ENCODE data around the gene GALNTL6.

Gene GALNTL6

DNA sequence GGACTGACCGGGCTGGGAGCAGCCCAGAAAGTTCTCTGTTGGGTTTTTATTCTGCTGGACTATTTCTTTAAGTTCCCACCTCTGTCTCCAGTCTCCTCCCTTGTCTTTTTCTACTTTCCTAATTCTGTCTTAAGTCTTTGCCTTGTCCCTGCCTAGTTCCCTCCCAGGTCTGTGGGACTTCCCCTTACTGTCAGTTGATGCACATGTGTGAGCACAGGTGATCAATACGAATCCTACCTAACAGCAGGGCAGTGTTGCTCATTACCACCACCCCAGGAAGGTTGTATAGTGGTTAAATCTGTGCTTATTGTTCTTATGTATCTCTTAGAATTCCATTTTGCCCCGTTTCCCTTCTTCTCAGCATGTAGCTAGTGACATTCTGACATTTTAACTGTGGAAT is 62.1 kb downstream of the GALNTL6 start:
- DNase-seq (ENCODE audit: low read depth) = no peak
- H3K4me3 ChIP-seq (ENCODE audit: low read depth, low read length) = no peak overlapping the region

DNA sequence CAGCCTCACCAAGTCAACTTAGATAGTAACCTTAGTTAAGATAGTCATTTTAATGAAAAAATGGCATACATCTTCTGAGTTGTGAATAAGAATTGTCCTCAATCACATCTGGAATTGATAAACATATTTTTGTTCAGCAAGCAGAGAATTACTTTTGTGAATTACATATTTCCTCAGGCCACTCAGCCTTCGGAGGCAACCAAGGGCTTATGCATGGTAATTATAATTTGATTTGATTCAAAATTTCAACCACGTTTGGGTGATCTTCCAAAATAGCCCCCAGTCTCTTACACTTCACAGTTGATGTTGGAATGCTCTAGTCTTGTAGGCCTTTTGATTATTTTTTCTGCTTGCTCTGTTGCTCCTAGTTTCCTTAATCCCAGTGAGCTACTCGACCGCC is 63.4 kb downstream of the GALNTL6 start:
- DNase-seq (ENCODE audit: low read depth) = no peak
- no peak overlapping the region for H3K4me3 ChIP-seq (ENCODE audit: low read depth, low read length)

- H3K4me3 ChIP-seq (ENCODE audit: low read depth, low read length) = no peak overlapping the region
- peak; percentile 36 for DNase-seq (ENCODE audit: low read depth)
Measured at GRCh38 chr4:171880136-171880535, 66.9 kb downstream of the GALNTL6 start.

DNA sequence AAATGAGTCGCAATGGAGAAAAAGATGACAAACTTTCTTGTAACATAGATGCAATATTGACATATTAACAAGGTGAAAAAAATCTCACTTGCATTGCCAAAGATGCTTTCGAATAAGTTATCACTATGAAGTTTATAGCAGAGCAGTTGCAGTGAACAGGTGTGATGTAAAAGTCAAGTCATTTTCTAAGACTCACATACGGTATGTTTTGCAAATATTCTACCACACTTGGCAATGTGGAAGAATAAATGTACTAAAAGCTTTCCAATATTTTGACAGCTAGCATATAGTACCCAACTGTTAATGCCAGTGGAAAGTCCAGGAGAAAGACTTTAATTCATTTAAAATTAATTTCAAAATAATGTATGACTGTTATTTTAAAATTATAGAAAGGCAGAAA is 76.5 kb downstream of the GALNTL6 start:
- no peak overlapping the region for H3K4me3 ChIP-seq (ENCODE audit: low read depth, low read length)
- no peak for DNase-seq (ENCODE audit: low read depth)

DNA sequence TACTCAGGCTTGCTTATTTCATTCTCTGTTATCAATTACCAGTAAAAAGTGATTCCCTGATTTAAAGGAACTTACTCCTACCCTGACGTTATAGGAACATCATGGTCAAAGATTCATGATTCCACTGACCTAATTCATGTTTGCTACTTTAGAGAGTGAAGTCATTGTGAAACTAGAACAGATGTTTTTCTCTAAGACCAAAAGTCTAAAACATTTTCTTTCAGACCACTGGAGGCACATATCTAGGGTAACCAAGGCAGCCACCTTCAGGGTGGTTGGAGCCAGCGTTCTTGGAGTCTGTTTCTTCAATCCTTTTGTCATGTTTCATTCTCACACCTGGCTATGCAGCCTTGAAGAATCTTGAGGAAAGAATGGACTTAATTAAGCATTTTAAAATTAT is 77.8 kb downstream of the GALNTL6 start:
- H3K4me3 ChIP-seq (ENCODE audit: low read depth, low read length) = no peak overlapping the region
- no peak for DNase-seq (ENCODE audit: low read depth)

DNA sequence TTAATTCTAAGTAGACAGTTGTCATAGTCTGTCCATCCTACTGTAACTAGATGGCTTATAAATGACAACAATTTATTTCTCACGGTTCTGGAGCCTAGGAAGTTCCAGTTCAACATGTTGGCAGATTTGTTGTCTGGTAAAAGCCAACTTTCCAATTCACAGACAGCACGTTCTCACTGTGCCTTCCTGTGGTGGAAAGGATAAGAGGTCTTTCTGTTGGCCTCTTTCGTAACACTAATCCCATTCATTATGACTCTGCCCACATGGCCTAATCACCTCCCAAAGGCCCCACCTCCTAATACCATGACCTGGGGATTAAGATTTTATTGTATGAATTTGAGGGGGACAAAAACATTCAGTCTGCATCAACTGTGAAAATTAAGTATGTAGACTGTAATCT is 83.2 kb downstream of the GALNTL6 start:
- no peak overlapping the region for H3K4me3 ChIP-seq (ENCODE audit: low read depth, low read length)
- DNase-seq (ENCODE audit: low read depth) = no peak

DNA sequence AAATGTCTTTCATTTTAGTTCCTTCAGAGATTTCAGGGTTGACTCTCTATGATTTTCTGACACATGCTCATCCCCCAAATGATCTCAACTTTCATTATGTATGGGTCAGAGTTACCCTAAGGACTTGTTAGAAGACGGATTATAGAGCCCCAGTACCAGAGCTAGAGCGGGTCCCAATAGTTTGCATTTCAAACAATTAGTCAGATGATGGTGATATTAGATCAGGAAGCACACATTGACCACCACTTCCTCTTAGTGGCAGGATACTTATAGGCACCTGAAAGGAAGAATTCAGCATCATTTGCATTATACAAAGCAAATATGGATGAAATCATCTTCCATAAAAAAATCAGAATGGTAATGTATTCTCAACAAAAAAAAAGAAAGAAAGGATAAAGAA is 106.1 kb downstream of the GALNTL6 start:
- DNase-seq (ENCODE audit: low read depth) = no peak
- H3K4me3 ChIP-seq (ENCODE audit: low read depth, low read length) = no peak overlapping the region

GRCh38 chr4:171920901-171921300 is 107.7 kb downstream of the GALNTL6 start:
- no peak for DNase-seq (ENCODE audit: low read depth)
- no peak overlapping the region for H3K4me3 ChIP-seq (ENCODE audit: low read depth, low read length)

GRCh38 chr4:171924746-171925376 is 111.7 kb downstream of the GALNTL6 start:
- DNase-seq (ENCODE audit: low read depth) = no peak
- H3K4me3 ChIP-seq (ENCODE audit: low read depth, low read length) = no peak overlapping the region

GRCh38 chr4:171928336-171928735 is 115.1 kb downstream of the GALNTL6 start:
- no peak overlapping the region for H3K4me3 ChIP-seq (ENCODE audit: low read depth, low read length)
- DNase-seq (ENCODE audit: low read depth) = no peak

DNA sequence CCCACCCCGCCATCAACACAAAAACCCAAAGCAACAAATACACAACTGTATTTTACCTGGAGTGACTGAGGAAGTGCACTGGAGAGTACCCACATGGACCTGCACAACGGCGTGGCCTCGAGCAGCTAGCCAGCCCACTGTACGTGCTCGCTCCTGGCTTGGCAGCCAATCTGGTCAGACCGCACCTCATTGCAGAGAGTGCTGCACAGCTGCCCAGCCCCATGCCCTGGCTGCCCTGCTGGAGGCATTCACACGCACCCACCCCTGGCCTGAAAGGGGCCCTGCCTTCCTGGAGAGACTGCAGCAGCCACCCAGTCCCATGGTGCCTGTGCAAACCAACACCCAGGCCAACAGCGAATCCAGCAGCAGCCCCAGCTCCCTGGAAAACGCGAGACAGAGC is 116.3 kb downstream of the GALNTL6 start:
- DNase-seq (ENCODE audit: low read depth) = no peak
- no peak overlapping the region for H3K4me3 ChIP-seq (ENCODE audit: low read depth, low read length)

DNA sequence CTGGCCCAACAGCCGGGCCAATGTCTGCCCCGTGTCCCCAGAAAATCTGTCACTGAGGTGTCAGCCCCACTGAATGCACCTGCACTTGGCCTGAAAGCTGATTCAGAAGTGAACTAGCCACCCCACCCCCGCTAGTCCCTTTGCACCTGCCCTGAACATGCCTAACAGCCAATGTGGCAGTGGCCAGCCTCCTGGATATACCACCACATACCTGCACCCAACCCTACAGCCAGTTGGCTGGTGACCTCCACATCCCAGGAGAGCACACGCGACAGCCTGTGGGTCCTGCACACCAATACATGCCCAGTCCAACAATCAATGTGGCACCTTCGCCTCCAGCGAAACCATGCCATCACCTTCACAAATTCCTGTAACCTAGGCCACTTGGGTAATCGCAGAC is 116.7 kb downstream of the GALNTL6 start:
- DNase-seq (ENCODE audit: low read depth) = no peak

DNA sequence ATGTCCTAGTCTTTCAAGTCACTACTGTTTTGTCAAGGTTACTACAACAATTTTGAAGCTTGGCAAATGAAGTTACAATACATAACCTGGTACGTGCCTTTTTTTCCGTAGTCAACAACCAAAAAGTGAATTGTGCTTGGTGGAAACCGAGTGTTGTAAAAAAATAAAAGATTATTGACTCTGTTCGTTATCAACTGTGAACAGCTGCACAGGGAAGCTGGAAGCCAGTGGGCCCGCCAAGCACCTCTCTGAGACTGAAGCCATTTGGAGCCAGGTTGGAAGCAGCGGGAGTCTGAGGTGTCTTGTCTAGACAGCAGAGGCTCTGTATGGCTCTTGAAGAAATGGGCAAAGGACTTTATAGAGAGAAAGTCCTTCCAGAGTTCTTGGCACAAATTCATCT is 119.0 kb downstream of the GALNTL6 start:
- no peak overlapping the region for H3K4me3 ChIP-seq (ENCODE audit: low read depth, low read length)
- no peak for DNase-seq (ENCODE audit: low read depth)

More for the DNA sequence above, 116.7 kb downstream of the GALNTL6 start:
- H3K4me3 ChIP-seq (ENCODE audit: low read depth, low read length) = no peak overlapping the region

GRCh38 chr4:171940656-171941055 is 127.5 kb downstream of the GALNTL6 start:
- H3K4me3 ChIP-seq (ENCODE audit: low read depth, low read length) = no peak overlapping the region
- DNase-seq (ENCODE audit: low read depth) = no peak

- DNase-seq (ENCODE audit: low read depth) = no peak
Measured at GRCh38 chr4:171947400-171947799, 134.2 kb downstream of the GALNTL6 start.

GRCh38 chr4:171948038-171948437 is 134.8 kb downstream of the GALNTL6 start:
- no peak for DNase-seq (ENCODE audit: low read depth)
- no peak overlapping the region for H3K4me3 ChIP-seq (ENCODE audit: low read depth, low read length)

More at GRCh38 chr4:171947400-171947799, 134.2 kb downstream of the GALNTL6 start:
- H3K4me3 ChIP-seq (ENCODE audit: low read depth, low read length) = no peak overlapping the region

DNA sequence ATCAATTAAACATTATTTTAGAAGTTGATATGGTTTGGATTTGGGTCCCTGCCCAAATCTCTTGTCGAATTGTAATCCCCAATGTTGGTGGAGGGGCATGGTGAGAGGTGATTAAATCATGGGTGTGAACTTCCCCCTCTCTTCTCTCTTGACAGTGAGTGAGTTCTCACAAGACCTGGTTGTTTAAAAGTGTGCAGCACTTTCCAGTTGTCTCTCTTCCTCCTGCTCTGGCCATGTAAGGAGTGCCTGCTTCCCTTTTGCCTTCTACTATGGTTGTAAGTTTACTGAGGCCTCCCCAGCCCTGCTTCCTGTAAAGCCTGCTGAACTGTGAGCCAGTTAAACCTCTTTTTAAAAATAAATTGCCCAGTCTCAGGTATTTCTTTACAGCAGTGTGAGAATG is 141.4 kb downstream of the GALNTL6 start:
- no peak for DNase-seq (ENCODE audit: low read depth)

DNA sequence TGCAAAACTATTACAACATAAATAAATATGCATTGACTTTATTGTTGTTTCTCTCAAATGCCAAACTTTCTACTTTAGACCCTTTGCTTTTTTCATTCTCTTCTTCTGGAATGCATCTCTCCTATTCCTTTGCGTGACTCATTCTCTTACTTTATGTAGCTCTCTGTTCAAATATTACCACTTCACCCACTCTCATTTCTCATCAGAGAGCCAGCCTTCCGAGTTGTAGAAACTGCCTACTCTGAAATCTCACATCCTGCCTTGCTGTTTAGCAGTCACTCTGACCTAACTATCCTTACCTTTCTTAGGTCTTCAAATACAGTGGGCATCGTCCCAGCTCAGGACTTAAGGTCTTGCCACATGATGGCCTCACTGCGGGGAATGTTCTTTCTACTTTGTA is 143.5 kb downstream of the GALNTL6 start:
- DNase-seq (ENCODE audit: low read depth) = no peak
- H3K4me3 ChIP-seq (ENCODE audit: low read depth, low read length) = no peak overlapping the region

More for the DNA sequence above, 141.4 kb downstream of the GALNTL6 start:
- no peak overlapping the region for H3K4me3 ChIP-seq (ENCODE audit: low read depth, low read length)

- no peak overlapping the region for H3K4me3 ChIP-seq (ENCODE audit: low read depth, low read length)
- no peak for DNase-seq (ENCODE audit: low read depth)
Measured at GRCh38 chr4:171962110-171962509, 148.9 kb downstream of the GALNTL6 start.

DNA sequence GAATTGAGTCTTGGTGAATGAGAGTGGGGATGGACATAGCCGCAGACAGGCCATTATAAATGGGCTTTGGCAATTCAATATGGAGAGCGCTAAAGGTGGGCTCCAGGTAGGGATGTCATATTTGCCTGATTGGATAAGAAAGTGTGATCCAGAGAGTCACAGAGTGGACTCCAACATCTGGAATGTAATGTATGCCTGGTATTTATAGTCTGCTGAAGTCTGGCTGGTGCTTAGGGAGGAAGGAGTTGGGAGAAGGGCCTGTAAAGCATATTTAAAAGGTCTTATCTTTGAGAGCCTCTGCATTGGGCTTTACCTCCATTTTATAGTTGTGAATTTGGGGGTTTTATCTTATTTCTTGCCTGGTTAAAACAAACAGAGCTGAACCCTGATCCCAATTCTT is 153.2 kb downstream of the GALNTL6 start:
- H3K4me3 ChIP-seq (ENCODE audit: low read depth, low read length) = no peak overlapping the region
- no peak for DNase-seq (ENCODE audit: low read depth)

- no peak for DNase-seq (ENCODE audit: low read depth)
- H3K4me3 ChIP-seq (ENCODE audit: low read depth, low read length) = no peak overlapping the region
Measured at GRCh38 chr4:171978216-171978615, 165.0 kb downstream of the GALNTL6 start.

GRCh38 chr4:171979461-171979860 is 166.3 kb downstream of the GALNTL6 start:
- no peak for DNase-seq (ENCODE audit: low read depth)
- no peak overlapping the region for H3K4me3 ChIP-seq (ENCODE audit: low read depth, low read length)

Data from skeletal muscle cell (primary cell).